Epithelial cell of esophagus (primary cell): ENCODE data around the gene TBX15.

Experiments used
- DNase-seq: peaks from one replicate; pipeline ENCODE4 v3.0.0; 2010; ENCODE audit warnings: low read depth
- H3K4me3 ChIP-seq: 2 replicates; pipeline ENCODE4 v1.5.1; 2011; ENCODE audit warnings: mild to moderate bottlenecking, low read length, control low read depth
- CTCF ChIP-seq: IDR thresholded peaks from 2 replicates; pipeline ENCODE4 v1.5.1; 2011; ENCODE audit warnings: low read depth, mild to moderate bottlenecking, low read length, control low read depth, inconsistent platforms; ENCODE audit not compliant: insufficient read depth; ENCODE audit errors: missing control alignments

TBX15 gene

GRCh38 chr1:118963456-118964430 is 24.4 kb downstream of the TBX15 start:
- no peak for TF ChIP-seq CTCF
- peak; percentile 37 for DNase-seq
- H3K4me3 ChIP-seq: no peak overlapping the region

GRCh38 chr1:118963138-118963455 is 25.0 kb downstream of the TBX15 start:
- no peak for TF ChIP-seq CTCF
- DNase-seq: no peak
- no peak overlapping the region for H3K4me3 ChIP-seq

- no peak overlapping the region for H3K4me3 ChIP-seq
- TF ChIP-seq CTCF: no peak
- DNase-seq: peak; percentile 4
Observed at GRCh38 chr1:118961156-118961555, 27.0 kb downstream of the TBX15 start.

- no peak for DNase-seq
- no peak for TF ChIP-seq CTCF
- no peak overlapping the region for H3K4me3 ChIP-seq
Observed at GRCh38 chr1:118960567-118961136, 27.5 kb downstream of the TBX15 start.

GRCh38 chr1:118960026-118960561 is 28.0 kb downstream of the TBX15 start:
- no peak overlapping the region for H3K4me3 ChIP-seq
- TF ChIP-seq CTCF: no peak
- DNase-seq: peak; percentile 35

- no peak for DNase-seq
- H3K4me3 ChIP-seq: no peak overlapping the region
- TF ChIP-seq CTCF: no peak
Observed at GRCh38 chr1:118958937-118959631, 29.1 kb downstream of the TBX15 start.
